DOHH2 (cell line): Measurements from ENCODE around the gene TIE1.

Experiments used
- H3F3A ChIP-seq: fragments of 200-600 bp; sonication (generic), shearing (Covaris generic); 2 replicates; pipeline ENCODE4 v1.6.0; 2016; ENCODE audit warnings: antibody characterized with exemption, mild to moderate bottlenecking; ENCODE audit not compliant: control insufficient read depth, insufficient read depth
- H3K27ac ChIP-seq: fragments of 200-600 bp; sonication (generic); 2 replicates; pipeline ENCODE4 v1.5.1; 2014; ENCODE audit warnings: low read depth, mild to moderate bottlenecking, low read length, moderate library complexity
- H3K27me3 ChIP-seq: fragments of 200-600 bp; sonication (generic); 2 replicates; pipeline ENCODE4 v1.6.1; 2014; ENCODE audit warnings: mild to moderate bottlenecking, low read length, mixed read lengths; ENCODE audit not compliant: control insufficient read depth
- H3K36me3 ChIP-seq: fragments of 200-600 bp; sonication (generic); 2 replicates; pipeline ENCODE4 v1.6.1; 2014; ENCODE audit warnings: mild to moderate bottlenecking, low read length, moderate library complexity, mixed read lengths; ENCODE audit not compliant: control insufficient read depth
- H3K4me1 ChIP-seq: fragments of 200-600 bp; sonication (generic); 2 replicates; pipeline ENCODE4 v1.6.1; 2014; ENCODE audit warnings: mild to moderate bottlenecking, low read length, mixed read lengths; ENCODE audit not compliant: control insufficient read depth
- H3K4me2 ChIP-seq: fragments of 200-600 bp; sonication (generic); 2 replicates; pipeline ENCODE4 v1.6.0; 2014; ENCODE audit warnings: mild to moderate bottlenecking, low read length, moderate library complexity
- H3K4me3 ChIP-seq: fragments of 200-600 bp; sonication (generic); 2 replicates; pipeline ENCODE4 v1.5.1; 2014; ENCODE audit warnings: mild to moderate bottlenecking, low read length, mixed read lengths
- H3K79me2 ChIP-seq: fragments of 200-600 bp; sonication (generic); 2 replicates; pipeline ENCODE4 v1.6.1; 2014; ENCODE audit warnings: mild to moderate bottlenecking, low read length, mixed read lengths; ENCODE audit not compliant: control insufficient read depth
- H3K9me2 ChIP-seq: fragments of 200-600 bp; sonication (generic); replicated peaks from 2 replicates; pipeline ENCODE4 v1.6.1; 2014; ENCODE audit warnings: mild to moderate bottlenecking, low read length, mixed read lengths; ENCODE audit not compliant: control insufficient read depth
- H3K9me3 ChIP-seq: fragments of 200-600 bp; sonication (generic); 2 replicates; pipeline ENCODE4 v1.6.1; 2014; ENCODE audit warnings: antibody characterized with exemption, low read length, mixed read lengths; ENCODE audit not compliant: control insufficient read depth, insufficient read depth
- H4K20me1 ChIP-seq: fragments of 200-600 bp; sonication (generic); 2 replicates; pipeline ENCODE4 v1.6.0; 2014; ENCODE audit warnings: low read depth, mild to moderate bottlenecking, antibody characterized with exemption, low read length, moderate library complexity; ENCODE audit not compliant: control insufficient read depth, insufficient read depth
- CTCF ChIP-seq: fragments of 200-600 bp; sonication (generic); IDR thresholded peaks from one replicate; pipeline ENCODE4 v1.5.1; 2014; ENCODE audit warnings: antibody characterized with exemption, mild to moderate bottlenecking, low read depth, low read length; ENCODE audit not compliant: poor library complexity, severe bottlenecking
- EZH2phosphoT487 ChIP-seq: fragments of 200-600 bp; sonication (generic); IDR thresholded peaks from 2 replicates; pipeline ENCODE4 v1.6.1; 2017; ENCODE audit warnings: borderline replicate concordance, mild to moderate bottlenecking, antibody characterized with exemption, low read length, moderate library complexity, mixed read lengths

The TIE1 gene

GRCh38 chr1:43276673-43277072, 24.1 kb upstream of the TIE1 start:
- H3F3A ChIP-seq: no peaks in the 10 kb centered on the region
- no peak overlapping the region for H3K27ac ChIP-seq
- H3K4me3 ChIP-seq: no peak overlapping the region

GRCh38 chr1:43277116-43277876, 23.5 kb upstream of the TIE1 start:
- Histone ChIP-seq H3K27ac (no peak overlapping the region), H3K79me2 (no peaks in the 10 kb centered on the region), H3K9me2 (no peaks in the 10 kb centered on the region), H3F3A (no peaks in the 10 kb centered on the region), H3K27me3 (no peaks in the 10 kb centered on the region), H3K4me1 (peaks cover 7% of the 10 kb centered on the region), H3K9me3 (no peaks in the 10 kb centered on the region), H3K4me3 (no peak overlapping the region), H3K4me2 (no peak overlapping the region), H4K20me1 (no peaks in the 10 kb centered on the region), H3K36me3 (no peaks in the 10 kb centered on the region)
- TF ChIP-seq CTCF (no peak), EZH2phosphoT487 (no peak)

More at GRCh38 chr1:43276673-43277072, 24.1 kb upstream of the TIE1 start:
- Histone ChIP-seq H3K27me3 (no peaks in the 10 kb centered on the region), H3K4me1 (peaks cover 7% of the 10 kb centered on the region), H3K9me3 (no peaks in the 10 kb centered on the region), H3K79me2 (no peaks in the 10 kb centered on the region), H3K4me2 (no peak overlapping the region), H3K36me3 (no peaks in the 10 kb centered on the region), H4K20me1 (no peaks in the 10 kb centered on the region), H3K9me2 (no peaks in the 10 kb centered on the region)
- TF ChIP-seq EZH2phosphoT487 (no peak), CTCF (no peak)

- H3K4me1 ChIP-seq: peaks cover 5% of the 10 kb centered on the region
- H3K4me2 ChIP-seq: no peak overlapping the region
- no peaks in the 10 kb centered on the region for H3K9me2 ChIP-seq
- no peaks in the 10 kb centered on the region for H3K36me3 ChIP-seq
- no peaks in the 10 kb centered on the region for H3K27me3 ChIP-seq
- H3K9me3 ChIP-seq: no peaks in the 10 kb centered on the region
- no peak overlapping the region for H3K4me3 ChIP-seq
- H3K27ac ChIP-seq: no peak overlapping the region
- TF ChIP-seq EZH2phosphoT487: no peak
- no peaks in the 10 kb centered on the region for H3K79me2 ChIP-seq
- no peaks in the 10 kb centered on the region for H3F3A ChIP-seq
- no peaks in the 10 kb centered on the region for H4K20me1 ChIP-seq
Measured at GRCh38 chr1:43279161-43279560, 21.6 kb upstream of the TIE1 start.

- H3K9me3 ChIP-seq: no peaks in the 10 kb centered on the region
- H3K79me2 ChIP-seq: no peaks in the 10 kb centered on the region
- H3K4me1 ChIP-seq: peaks cover under 1% of the 10 kb centered on the region; the same call in 1 of the 2 replicates
- no peak overlapping the region for H3K4me2 ChIP-seq
- H3K27ac ChIP-seq: no peak overlapping the region
- no peaks in the 10 kb centered on the region for H3F3A ChIP-seq
- H3K4me3 ChIP-seq: no peak overlapping the region
- H3K9me2 ChIP-seq: no peaks in the 10 kb centered on the region
- TF ChIP-seq CTCF: no peak
- no peak for TF ChIP-seq EZH2phosphoT487
- H4K20me1 ChIP-seq: no peaks in the 10 kb centered on the region
- no peaks in the 10 kb centered on the region for H3K27me3 ChIP-seq
- no peaks in the 10 kb centered on the region for H3K36me3 ChIP-seq
Measured at GRCh38 chr1:43279666-43280065, 21.1 kb upstream of the TIE1 start.
